ENCODE measurements around the gene OAF.

Gene OAF

DNA sequence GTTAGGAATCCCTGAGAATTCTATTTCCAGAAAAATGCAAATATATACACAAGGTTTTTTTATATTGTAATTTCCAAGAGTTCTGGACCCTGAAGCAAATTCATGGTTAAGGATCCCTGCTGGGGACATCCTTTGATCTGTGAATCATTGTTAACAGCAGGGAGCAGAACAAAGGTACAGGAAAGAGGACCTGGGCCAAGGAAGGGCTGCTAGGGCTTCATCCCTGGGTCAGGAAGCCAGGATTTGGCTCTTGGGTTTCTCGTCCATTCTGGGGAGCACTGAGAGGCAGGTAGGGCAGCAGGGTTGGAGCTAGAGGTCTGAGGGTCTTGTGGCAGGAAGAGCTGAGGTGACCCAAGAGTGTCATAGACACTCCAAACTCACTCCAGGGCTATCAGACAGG lies 10.2 kb upstream of the OAF start:
- no peak for TF ChIP-seq CTCF (IDR thresholded peaks at IDR 0.05; ENCODE audit: borderline replicate concordance, extremely low read depth, low read length, poor library complexity, severe bottlenecking)
- no peak for TF ChIP-seq EZH2 (IDR thresholded peaks at IDR 0.05; ENCODE audit: borderline replicate concordance, low read depth, low read length, severe bottlenecking)
- ATAC-seq (ENCODE audit: insufficient read depth, low read depth) = no peak
- H3K27me3 ChIP-seq (ENCODE audit: insufficient read depth, low read length, poor library complexity) = peaks cover 20% of the 10 kb centered on the region
- H3K4me2 ChIP-seq (ENCODE audit: insufficient read depth, low read length) = no peak overlapping the region
- no peaks in the 10 kb centered on the region for H3K79me2 ChIP-seq (ENCODE audit: insufficient read depth, low read length)
- H3K27ac ChIP-seq (ENCODE audit: low read length) = no peak overlapping the region
- no peaks in the 10 kb centered on the region for H3K4me1 ChIP-seq (ENCODE audit: insufficient read depth, low read length)
- H3K4me3 ChIP-seq (ENCODE audit: low read depth in 1 of 2, low read length in 2 of 2) = no peak overlapping the region
- H4K20me1 ChIP-seq (ENCODE audit: insufficient read depth, low read length) = no peaks in the 10 kb centered on the region
- no peak for DNase-seq
- H3K9me3 ChIP-seq (ENCODE audit: insufficient read depth, low read length, severe bottlenecking) = no peaks in the 10 kb centered on the region
- no peak overlapping the region for H3K9ac ChIP-seq (ENCODE audit: low read depth, low read length)
- no peaks in the 10 kb centered on the region for H3K36me3 ChIP-seq (ENCODE audit: insufficient read depth, low read length)
- H2AFZ ChIP-seq (ENCODE audit: low read depth, low read length) = no peak overlapping the region

DNA sequence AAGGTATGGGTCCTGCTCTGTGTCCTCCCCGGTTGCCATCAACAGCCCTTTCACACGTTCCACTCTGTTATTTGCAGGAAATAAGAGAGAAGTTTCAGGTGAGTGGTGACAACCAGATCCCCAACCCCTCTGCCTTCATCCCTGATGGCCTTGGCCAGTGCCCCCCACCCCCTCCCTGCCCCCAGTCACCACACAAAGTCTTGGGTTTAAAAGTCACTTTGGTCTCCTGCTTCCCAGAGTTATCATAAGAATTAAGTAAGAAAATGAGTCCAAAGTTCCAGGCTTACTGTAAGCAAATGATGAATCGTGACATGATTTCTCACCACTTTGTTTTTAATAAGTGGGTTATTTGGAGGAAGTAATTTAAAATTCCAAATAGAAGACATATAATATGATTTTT lies 9.2 kb upstream of the OAF start:
- TF ChIP-seq CTCF (IDR thresholded peaks at IDR 0.05; ENCODE audit: borderline replicate concordance, extremely low read depth, low read length, poor library complexity, severe bottlenecking) (no peak), EZH2 (IDR thresholded peaks at IDR 0.05; ENCODE audit: borderline replicate concordance, low read depth, low read length, severe bottlenecking) (no peak)
- Histone ChIP-seq H4K20me1 (ENCODE audit: insufficient read depth, low read length) (no peaks in the 10 kb centered on the region), H3K4me1 (ENCODE audit: insufficient read depth, low read length) (no peaks in the 10 kb centered on the region), H3K9me3 (ENCODE audit: insufficient read depth, low read length, severe bottlenecking) (no peaks in the 10 kb centered on the region), H3K4me2 (ENCODE audit: insufficient read depth, low read length) (no peak overlapping the region), H3K9ac (ENCODE audit: low read depth, low read length) (no peak overlapping the region), H3K79me2 (ENCODE audit: insufficient read depth, low read length) (no peaks in the 10 kb centered on the region), H3K27me3 (ENCODE audit: insufficient read depth, low read length, poor library complexity) (peaks cover 13% of the 10 kb centered on the region), H3K27ac (ENCODE audit: low read length) (no peak overlapping the region), H2AFZ (ENCODE audit: low read depth, low read length) (no peak overlapping the region), H3K4me3 (ENCODE audit: low read depth in 1 of 2, low read length in 2 of 2) (no peak overlapping the region), H3K36me3 (ENCODE audit: insufficient read depth, low read length) (no peaks in the 10 kb centered on the region)
- DNase-seq = no peak
- no peak for ATAC-seq (ENCODE audit: insufficient read depth, low read depth)

- DNase-seq (no peak), ATAC-seq (ENCODE audit: insufficient read depth, low read depth) (no peak)
- TF ChIP-seq CTCF (IDR thresholded peaks at IDR 0.05; ENCODE audit: borderline replicate concordance, extremely low read depth, low read length, poor library complexity, severe bottlenecking) = no peak
- no peak for TF ChIP-seq EZH2 (IDR thresholded peaks at IDR 0.05; ENCODE audit: borderline replicate concordance, low read depth, low read length, severe bottlenecking)
- no peaks in the 10 kb centered on the region for H3K36me3 ChIP-seq (ENCODE audit: insufficient read depth, low read length)
- H3K9me3 ChIP-seq (ENCODE audit: insufficient read depth, low read length, severe bottlenecking) = no peaks in the 10 kb centered on the region
- H3K79me2 ChIP-seq (ENCODE audit: insufficient read depth, low read length) = no peaks in the 10 kb centered on the region
- H4K20me1 ChIP-seq (ENCODE audit: insufficient read depth, low read length) = no peaks in the 10 kb centered on the region
- no peak overlapping the region for H3K4me2 ChIP-seq (ENCODE audit: insufficient read depth, low read length)
- H3K9ac ChIP-seq (ENCODE audit: low read depth, low read length) = no peak overlapping the region
- no peak overlapping the region for H2AFZ ChIP-seq (ENCODE audit: low read depth, low read length)
- H3K4me3 ChIP-seq (ENCODE audit: low read depth in 1 of 2, low read length in 2 of 2) = no peak overlapping the region
- peaks cover 19% of the 10 kb centered on the region for H3K27me3 ChIP-seq (ENCODE audit: insufficient read depth, low read length, poor library complexity)
- no peak overlapping the region for H3K27ac ChIP-seq (ENCODE audit: low read length)
- H3K4me1 ChIP-seq (ENCODE audit: insufficient read depth, low read length) = no peaks in the 10 kb centered on the region
These were observed 7.2 kb upstream of the OAF start for GRCh38 chr11:120203626-120204025.

GRCh38 chr11:120205596-120206161 lies 5.2 kb upstream of the OAF start:
- H3K9me3 ChIP-seq (ENCODE audit: insufficient read depth, low read length, severe bottlenecking) = no peaks in the 10 kb centered on the region

More at GRCh38 chr11:120205596-120206161, 5.2 kb upstream of the OAF start:
- TF ChIP-seq CTCF (IDR thresholded peaks at IDR 0.05; ENCODE audit: borderline replicate concordance, extremely low read depth, low read length, poor library complexity, severe bottlenecking) = no peak
- TF ChIP-seq EZH2 (IDR thresholded peaks at IDR 0.05; ENCODE audit: borderline replicate concordance, low read depth, low read length, severe bottlenecking) = no peak
- Histone ChIP-seq H3K4me3 (ENCODE audit: low read depth in 1 of 2, low read length in 2 of 2) (no peak overlapping the region), H3K27ac (ENCODE audit: low read length) (no peak overlapping the region), H2AFZ (ENCODE audit: low read depth, low read length) (no peak overlapping the region), H3K79me2 (ENCODE audit: insufficient read depth, low read length) (no peaks in the 10 kb centered on the region), H3K27me3 (ENCODE audit: insufficient read depth, low read length, poor library complexity) (peaks cover 26% of the 10 kb centered on the region), H3K9ac (ENCODE audit: low read depth, low read length) (no peak overlapping the region), H3K4me1 (ENCODE audit: insufficient read depth, low read length) (peaks cover 8% of the 10 kb centered on the region), H3K36me3 (ENCODE audit: insufficient read depth, low read length) (no peaks in the 10 kb centered on the region), H4K20me1 (ENCODE audit: insufficient read depth, low read length) (no peaks in the 10 kb centered on the region), H3K4me2 (ENCODE audit: insufficient read depth, low read length) (no peak overlapping the region)
- ATAC-seq (ENCODE audit: insufficient read depth, low read depth) = no peak
- DNase-seq = no peak

Measured in DND-41 (cell line).